Adipocyte (in vitro differentiated cells): ENCODE results near the gene DMD.
"Not testable (repeated sequence)": the region's sequence is repeated elsewhere in the genome, so short reads cannot be mapped to it uniquely, and the experiment has no call there.

ENCODE experiments used
- DNase-seq: peaks from one replicate; pipeline ENCODE4 v3.0.0-alpha.2; 2015; ENCODE audit warnings: low read depth
- H3K27me3 ChIP-seq: replicated peaks from 2 replicates; pipeline ENCODE4 v1.7.0; 2013; ENCODE audit warnings: mild to moderate bottlenecking, low read length, moderate library complexity; ENCODE audit not compliant: control insufficient read depth, insufficient read depth
- H3K36me3 ChIP-seq: 2 replicates; pipeline ENCODE4 v1.7.0; 2013; ENCODE audit warnings: low read length, mild to moderate bottlenecking, moderate library complexity; ENCODE audit not compliant: control insufficient read depth, insufficient read depth, severe bottlenecking
- H3K4me1 ChIP-seq: 2 replicates; pipeline ENCODE4 v1.7.0; 2013; ENCODE audit warnings: mild to moderate bottlenecking, low read length, moderate library complexity; ENCODE audit not compliant: control insufficient read depth, insufficient read depth
- H3K4me3 ChIP-seq: 2 replicates; pipeline ENCODE4 v1.7.0; 2013; ENCODE audit warnings: mild to moderate bottlenecking, low read length, moderate library complexity
- H3K9ac ChIP-seq: 2 replicates; pipeline ENCODE4 v1.7.0; 2013; ENCODE audit warnings: mild to moderate bottlenecking, low read length, moderate library complexity
- H3K9me3 ChIP-seq: 2 replicates; pipeline ENCODE4 v1.7.0; 2013; ENCODE audit warnings: mild to moderate bottlenecking, low read length, moderate library complexity; ENCODE audit not compliant: control insufficient read depth

DMD gene

GRCh38 chrX:32745323-32745722, 466.0 kb downstream of the DMD start:
- Histone ChIP-seq H3K4me3 (peak overlapping the region; percentile 9), H3K36me3 (no peaks in the 10 kb centered on the region), H3K9me3 (no peaks in the 10 kb centered on the region), H3K9ac (no peak overlapping the region), H3K27me3 (no peaks in the 10 kb centered on the region), H3K4me1 (peaks cover 9% of the 10 kb centered on the region)
- DNase-seq = no peak

GRCh38 chrX:32744921-32745320, 466.4 kb downstream of the DMD start:
- H3K36me3 ChIP-seq = no peaks in the 10 kb centered on the region
- peak overlapping the region; percentile 9 for H3K4me3 ChIP-seq
- no peaks in the 10 kb centered on the region for H3K27me3 ChIP-seq
- DNase-seq = no peak
- H3K9ac ChIP-seq = no peak overlapping the region
- H3K4me1 ChIP-seq = peaks cover 9% of the 10 kb centered on the region
- H3K9me3 ChIP-seq = no peaks in the 10 kb centered on the region

GRCh38 chrX:32741910-32742309, 469.4 kb downstream of the DMD start:
- Histone ChIP-seq H3K36me3 (no peaks in the 10 kb centered on the region), H3K27me3 (no peaks in the 10 kb centered on the region), H3K4me3 (no peak overlapping the region), H3K9me3 (no peaks in the 10 kb centered on the region), H3K4me1 (peaks cover 9% of the 10 kb centered on the region), H3K9ac (no peak overlapping the region)
- no peak for DNase-seq

GRCh38 chrX:32708542-32708941, 502.8 kb downstream of the DMD start:
- DNase-seq = no peak
- no peaks in the 10 kb centered on the region for H3K27me3 ChIP-seq
- H3K4me1 ChIP-seq = no peaks in the 10 kb centered on the region
- no peaks in the 10 kb centered on the region for H3K9me3 ChIP-seq
- H3K36me3 ChIP-seq = no peaks in the 10 kb centered on the region
- H3K4me3 ChIP-seq = no peak overlapping the region
- no peak overlapping the region for H3K9ac ChIP-seq

GRCh38 chrX:32705385-32705784, 506.0 kb downstream of the DMD start:
- not testable (repeated sequence) for DNase-seq, H3K27me3 ChIP-seq, H3K4me1 ChIP-seq

GRCh38 chrX:32687379-32687778, 524.0 kb downstream of the DMD start:
- no peak for DNase-seq
- Histone ChIP-seq H3K27me3 (no peaks in the 10 kb centered on the region), H3K36me3 (no peaks in the 10 kb centered on the region), H3K9me3 (no peaks in the 10 kb centered on the region), H3K4me1 (no peaks in the 10 kb centered on the region), H3K4me3 (no peak overlapping the region), H3K9ac (no peak overlapping the region)

More at GRCh38 chrX:32705385-32705784, 506.0 kb downstream of the DMD start:
- H3K9me3 ChIP-seq, H3K9ac ChIP-seq, H3K36me3 ChIP-seq, H3K4me3 ChIP-seq: not testable (repeated sequence)

GRCh38 chrX:32678487-32678886, 532.9 kb downstream of the DMD start:
- Histone ChIP-seq H3K27me3 (no peaks in the 10 kb centered on the region), H3K4me3 (no peak overlapping the region), H3K9ac (no peak overlapping the region), H3K36me3 (no peaks in the 10 kb centered on the region), H3K4me1 (no peaks in the 10 kb centered on the region), H3K9me3 (peaks cover 3% of the 10 kb centered on the region)
- no peak for DNase-seq

- Histone ChIP-seq H3K9me3 (no peaks in the 10 kb centered on the region), H3K4me3 (no peak overlapping the region), H3K36me3 (no peaks in the 10 kb centered on the region), H3K9ac (no peak overlapping the region), H3K27me3 (no peaks in the 10 kb centered on the region), H3K4me1 (no peaks in the 10 kb centered on the region)
- DNase-seq = no peak
Observed at GRCh38 chrX:32673193-32673592, 538.2 kb downstream of the DMD start.

- Histone ChIP-seq H3K4me3 (no peak overlapping the region), H3K9me3 (no peaks in the 10 kb centered on the region), H3K36me3 (no peaks in the 10 kb centered on the region), H3K27me3 (no peaks in the 10 kb centered on the region), H3K4me1 (no peaks in the 10 kb centered on the region), H3K9ac (no peak overlapping the region)
- DNase-seq = no peak
Observed at GRCh38 chrX:32662516-32662915, 548.8 kb downstream of the DMD start.

- Histone ChIP-seq H3K9me3 (no peaks in the 10 kb centered on the region), H3K9ac (no peak overlapping the region), H3K4me1 (no peaks in the 10 kb centered on the region)
Observed at GRCh38 chrX:32644476-32645245, 566.7 kb downstream of the DMD start.

GRCh38 chrX:32642283-32642682, 569.1 kb downstream of the DMD start:
- Histone ChIP-seq H3K36me3 (no peaks in the 10 kb centered on the region), H3K27me3 (no peaks in the 10 kb centered on the region), H3K4me3 (no peak overlapping the region), H3K9me3 (no peaks in the 10 kb centered on the region), H3K4me1 (no peaks in the 10 kb centered on the region), H3K9ac (no peak overlapping the region)
- no peak for DNase-seq

More at GRCh38 chrX:32644476-32645245, 566.7 kb downstream of the DMD start:
- Histone ChIP-seq H3K36me3 (no peaks in the 10 kb centered on the region), H3K4me3 (no peak overlapping the region), H3K27me3 (no peaks in the 10 kb centered on the region)
- DNase-seq = no peak

- H3K36me3 ChIP-seq = no peaks in the 10 kb centered on the region
- no peaks in the 10 kb centered on the region for H3K4me1 ChIP-seq
- no peak for DNase-seq
- no peak overlapping the region for H3K4me3 ChIP-seq
- H3K27me3 ChIP-seq = no peaks in the 10 kb centered on the region
- no peak overlapping the region for H3K9ac ChIP-seq
- H3K9me3 ChIP-seq = no peaks in the 10 kb centered on the region
Observed at GRCh38 chrX:32618154-32618553, 593.2 kb downstream of the DMD start.
